Mammary epithelial cell (primary cell): ENCODE results near the gene ARPC1A.
"Not testable (repeated sequence)": the region's sequence is repeated elsewhere in the genome, so short reads cannot be mapped to it uniquely, and the experiment has no call there.

ENCODE experiments used
- EZH2 ChIP-seq: IDR thresholded peaks from 2 replicates; pipeline ENCODE4 v1.6.1; 2012; ENCODE audit warnings: low read length, inconsistent platforms, borderline replicate concordance
- TF ChIP-seq, protein P1 (sequence below), 2 donors: IDR thresholded peaks in 1 of 2; conservative IDR thresholded peaks in 1 of 2; 2 replicates each; pipeline ENCODE4 v1.5.1; 2011 to 2012; ENCODE audit warnings: inconsistent platforms in 2 of 2, low read length in 2 of 2, mild to moderate bottlenecking in 2 of 2, control low read depth in 1 of 2, low read depth in 1 of 2; ENCODE audit not compliant: insufficient read depth in 1 of 2; ENCODE audit errors: extremely low read depth in 1 of 2

- TF ChIP-seq, protein P1, sequence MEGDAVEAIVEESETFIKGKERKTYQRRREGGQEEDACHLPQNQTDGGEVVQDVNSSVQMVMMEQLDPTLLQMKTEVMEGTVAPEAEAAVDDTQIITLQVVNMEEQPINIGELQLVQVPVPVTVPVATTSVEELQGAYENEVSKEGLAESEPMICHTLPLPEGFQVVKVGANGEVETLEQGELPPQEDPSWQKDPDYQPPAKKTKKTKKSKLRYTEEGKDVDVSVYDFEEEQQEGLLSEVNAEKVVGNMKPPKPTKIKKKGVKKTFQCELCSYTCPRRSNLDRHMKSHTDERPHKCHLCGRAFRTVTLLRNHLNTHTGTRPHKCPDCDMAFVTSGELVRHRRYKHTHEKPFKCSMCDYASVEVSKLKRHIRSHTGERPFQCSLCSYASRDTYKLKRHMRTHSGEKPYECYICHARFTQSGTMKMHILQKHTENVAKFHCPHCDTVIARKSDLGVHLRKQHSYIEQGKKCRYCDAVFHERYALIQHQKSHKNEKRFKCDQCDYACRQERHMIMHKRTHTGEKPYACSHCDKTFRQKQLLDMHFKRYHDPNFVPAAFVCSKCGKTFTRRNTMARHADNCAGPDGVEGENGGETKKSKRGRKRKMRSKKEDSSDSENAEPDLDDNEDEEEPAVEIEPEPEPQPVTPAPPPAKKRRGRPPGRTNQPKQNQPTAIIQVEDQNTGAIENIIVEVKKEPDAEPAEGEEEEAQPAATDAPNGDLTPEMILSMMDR (conservative IDR thresholded peaks at IDR 0.05 in 1 of 2, IDR thresholded peaks at IDR 0.05 in 1 of 2; ENCODE audit: extremely low read depth in 1 of 2, insufficient read depth in 1 of 2, low read depth in 1 of 2, low read length in 2 of 2), result not testable (repeated sequence)
- TF ChIP-seq EZH2, result not testable (repeated sequence)
Observed at GRCh38 chr7:99322659-99323058, 3.0 kb upstream of the ARPC1A start.
